Peyer's patch (tissue), 4 donors: Measurements from ENCODE around the gene FOXL1. TPM values are rescaled to one million over a fixed set of nuclear protein-coding genes. Genes with fewer than 3 reads are reported as not detected.

ENCODE experiments used
- DNase-seq, 3 donors: peaks; one replicate each; pipeline ENCODE4 v3.0.0-alpha.2; 2017 to 2019
- H3K27ac ChIP-seq, 4 donors: fragments of 200-600 bp; sonication (generic); one replicate each; pipeline ENCODE4 v1.5.1; 2016 to 2019
- H3K27me3 ChIP-seq, 2 donors: fragments of 200-600 bp; sonication (generic); one replicate each; pipeline ENCODE4 v1.5.1; 2019
- H3K36me3 ChIP-seq, 3 donors: fragments of 200-600 bp; sonication (generic); one replicate each; pipeline ENCODE4 v1.5.1; 2016 to 2019
- H3K4me1 ChIP-seq, 4 donors: fragments of 200-600 bp; sonication (generic); one replicate each; pipeline ENCODE4 v1.5.1; 2016 to 2019
- H3K4me3 ChIP-seq, 4 donors: fragments of 200-600 bp; sonication (generic); 1 replicate in 3 of 4; 2 replicates in 1 of 4; pipeline ENCODE4 v1.5.1; 2016 to 2019; ENCODE audit warnings: mild to moderate bottlenecking in 1 of 4
- H3K9me3 ChIP-seq, 4 donors: fragments of 200-600 bp; sonication (generic); one replicate each; pipeline ENCODE4 v1.5.1; 2016 to 2019; ENCODE audit warnings: mild to moderate bottlenecking in 1 of 4
- POLR2A ChIP-seq, 2 donors: fragments of 450-650 bp; IDR thresholded peaks; one replicate each; pipeline ENCODE4 v1.5.1; 2017; ENCODE audit warnings: antibody characterized with exemption in 2 of 2, mild to moderate bottlenecking in 2 of 2, moderate library complexity in 2 of 2
- total RNA-seq, 4 donors: library from RNA; depleted of rRNA; stranded (reverse); fragments of >200 nt; gene quantifications; one replicate each; pipeline ENCODE4 v1.1.0, GENCODE V29; 2016
- TF ChIP-seq, protein P1 (sequence below), 6 experiments: fragments of 450-650 bp in 4 of 6; fragments of 200-600 bp in 2 of 6; sonication (generic) in 1 of 6; IDR thresholded peaks; one replicate each; pipeline ENCODE4 v1.5.1; 2017 to 2019; ENCODE audit warnings: antibody characterized with exemption in 6 of 6, mild to moderate bottlenecking in 3 of 6, moderate library complexity in 1 of 6

Gene FOXL1
- total RNA-seq, 4 donors from 2014 or later, result 2.0 to 12.4 (median 3.0) TPM

GRCh38 chr16:86537486-86537885 is 40.9 kb upstream of the FOXL1 start:
- DNase-seq, result no peak
- Histone ChIP-seq H3K27ac (no peak overlapping the region), H3K4me3 (no peak overlapping the region), H3K4me1 (no peaks in the 10 kb centered on the region), H3K36me3 (peaks cover 0 to 56% (median 0%) of the 10 kb centered on the region in 3 donors), H3K27me3 (no peaks in the 10 kb centered on the region), H3K9me3 (no peaks in the 10 kb centered on the region)
- TF ChIP-seq, protein P1, sequence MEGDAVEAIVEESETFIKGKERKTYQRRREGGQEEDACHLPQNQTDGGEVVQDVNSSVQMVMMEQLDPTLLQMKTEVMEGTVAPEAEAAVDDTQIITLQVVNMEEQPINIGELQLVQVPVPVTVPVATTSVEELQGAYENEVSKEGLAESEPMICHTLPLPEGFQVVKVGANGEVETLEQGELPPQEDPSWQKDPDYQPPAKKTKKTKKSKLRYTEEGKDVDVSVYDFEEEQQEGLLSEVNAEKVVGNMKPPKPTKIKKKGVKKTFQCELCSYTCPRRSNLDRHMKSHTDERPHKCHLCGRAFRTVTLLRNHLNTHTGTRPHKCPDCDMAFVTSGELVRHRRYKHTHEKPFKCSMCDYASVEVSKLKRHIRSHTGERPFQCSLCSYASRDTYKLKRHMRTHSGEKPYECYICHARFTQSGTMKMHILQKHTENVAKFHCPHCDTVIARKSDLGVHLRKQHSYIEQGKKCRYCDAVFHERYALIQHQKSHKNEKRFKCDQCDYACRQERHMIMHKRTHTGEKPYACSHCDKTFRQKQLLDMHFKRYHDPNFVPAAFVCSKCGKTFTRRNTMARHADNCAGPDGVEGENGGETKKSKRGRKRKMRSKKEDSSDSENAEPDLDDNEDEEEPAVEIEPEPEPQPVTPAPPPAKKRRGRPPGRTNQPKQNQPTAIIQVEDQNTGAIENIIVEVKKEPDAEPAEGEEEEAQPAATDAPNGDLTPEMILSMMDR (IDR thresholded peaks at IDR 0.05), result no peak
- TF ChIP-seq POLR2A (IDR thresholded peaks at IDR 0.05), result no peak

- no peaks in the 10 kb centered on the region for H3K4me1 ChIP-seq
- no peak overlapping the region for H3K4me3 ChIP-seq
- no peak for TF ChIP-seq POLR2A (IDR thresholded peaks at IDR 0.05)
- TF ChIP-seq, protein P1 (IDR thresholded peaks at IDR 0.05), result no peak
- no peak for DNase-seq
- no peak overlapping the region for H3K27ac ChIP-seq
- no peaks in the 10 kb centered on the region for H3K9me3 ChIP-seq
- no peaks in the 10 kb centered on the region for H3K27me3 ChIP-seq
- H3K36me3 ChIP-seq, result peaks cover 0 to 63% (median 0%) of the 10 kb centered on the region in 3 donors
Measured at GRCh38 chr16:86538196-86538780, 40.1 kb upstream of the FOXL1 start.

DNA sequence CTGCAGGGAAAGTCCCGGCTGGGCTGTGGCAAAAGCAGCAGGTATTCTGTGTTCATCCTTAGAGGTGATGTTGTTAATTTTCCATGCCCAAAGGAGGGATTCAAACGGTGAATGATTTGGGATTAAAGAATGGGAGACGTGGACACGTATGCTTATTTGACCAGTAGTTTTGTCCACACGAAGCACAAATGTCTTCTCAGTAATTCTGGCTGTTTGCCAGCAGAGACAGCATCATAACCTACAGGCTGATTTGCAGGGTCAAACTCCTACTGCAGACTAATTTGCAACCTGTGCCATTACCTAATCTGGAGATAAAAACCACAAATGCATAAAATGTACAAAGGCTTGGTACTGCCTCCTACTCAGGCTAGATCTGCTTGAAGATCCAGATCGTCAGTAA is 37.5 kb upstream of the FOXL1 start:
- no peaks in the 10 kb centered on the region for H3K9me3 ChIP-seq
- H3K27ac ChIP-seq, result no peak overlapping the region
- no peak for DNase-seq
- no peaks in the 10 kb centered on the region for H3K4me1 ChIP-seq
- H3K27me3 ChIP-seq, result no peaks in the 10 kb centered on the region
- TF ChIP-seq, protein P1 (IDR thresholded peaks at IDR 0.05), result no peak
- TF ChIP-seq POLR2A (IDR thresholded peaks at IDR 0.05), result no peak
- H3K4me3 ChIP-seq, result no peak overlapping the region
- H3K36me3 ChIP-seq, result peaks cover 0 to 76% (median 0%) of the 10 kb centered on the region in 3 donors

GRCh38 chr16:86541560-86541959 is 36.8 kb upstream of the FOXL1 start:
- Histone ChIP-seq H3K36me3 (peaks cover 0 to 78% (median 0%) of the 10 kb centered on the region in 3 donors), H3K9me3 (no peaks in the 10 kb centered on the region), H3K27me3 (no peaks in the 10 kb centered on the region), H3K27ac (no peak overlapping the region), H3K4me1 (no peaks in the 10 kb centered on the region), H3K4me3 (no peak overlapping the region)
- TF ChIP-seq, protein P1 (IDR thresholded peaks at IDR 0.05), result no peak
- no peak for TF ChIP-seq POLR2A (IDR thresholded peaks at IDR 0.05)
- no peak for DNase-seq

- Histone ChIP-seq H3K9me3 (no peaks in the 10 kb centered on the region), H3K27ac (no peak overlapping the region), H3K36me3 (peaks cover 0 to 83% (median 0%) of the 10 kb centered on the region in 3 donors), H3K4me1 (no peaks in the 10 kb centered on the region), H3K27me3 (no peaks in the 10 kb centered on the region), H3K4me3 (no peak overlapping the region)
- TF ChIP-seq, protein P1 (IDR thresholded peaks at IDR 0.05), result no peak
- no peak for TF ChIP-seq POLR2A (IDR thresholded peaks at IDR 0.05)
- DNase-seq, result no peak
Measured at GRCh38 chr16:86542756-86543750, 35.3 kb upstream of the FOXL1 start.
